ENCODE results near the gene RRAGB. TPM values are rescaled to one million over a fixed set of nuclear protein-coding genes. Genes with fewer than 3 reads are reported as not detected.

RRAGB gene
- total and polyA plus RNA-seq, 2 of the 4 experiments (the other 2 are of a cell fraction), result 9.1 to 15.1 TPM

- Histone ChIP-seq H3K79me1 (ENCODE audit: low read depth in 1 of 2, low read length in 2 of 2) (no peaks in the 10 kb centered on the region), H2AK5ac (ENCODE audit: low read depth, low read length) (no peak overlapping the region), H3K27me3 (ENCODE audit: control insufficient read depth, insufficient read depth, low read length) (no peaks in the 10 kb centered on the region), H2AFZ (replicated peaks; ENCODE audit: low read length, poor library complexity) (no peak overlapping the region), H3K4me2 (ENCODE audit: low read depth, low read length) (no peak overlapping the region), H3K9me1 (ENCODE audit: insufficient read depth, low read length) (no peaks in the 10 kb centered on the region), H2BK5ac (ENCODE audit: low read depth, low read length, poor library complexity, severe bottlenecking) (no peak overlapping the region), H3K27ac (ENCODE audit: insufficient read depth, low read length) (no peak overlapping the region), H3K18ac (ENCODE audit: low read depth, low read length) (no peak overlapping the region), H4K8ac (ENCODE audit: low read depth in 2 of 2, low read length in 2 of 2) (no peak overlapping the region), H4K20me1 (ENCODE audit: insufficient read depth, low read length) (no peaks in the 10 kb centered on the region), H3K36me3 (ENCODE audit: control insufficient read depth, insufficient read depth, low read length) (no peaks in the 10 kb centered on the region), H3K4me1 (ENCODE audit: control insufficient read depth, insufficient read depth, low read length) (no peaks in the 10 kb centered on the region), H3K9ac (ENCODE audit: low read depth, low read length) (no peak overlapping the region), H3K14ac (replicated peaks; ENCODE audit: low read depth, low read length) (no peak overlapping the region), H3K4ac (ENCODE audit: low read depth, low read length) (no peak overlapping the region), H4K91ac (ENCODE audit: insufficient read depth, low read depth, low read length) (no peak overlapping the region), H2BK15ac (ENCODE audit: low read depth, low read length) (no peak overlapping the region), H3K4me3 (ENCODE audit: insufficient read depth, low read depth, low read length) (no peak overlapping the region), H3K56ac (ENCODE audit: extremely low read depth, insufficient read depth, low read length) (no peak overlapping the region), H2AK9ac (replicated peaks; ENCODE audit: low read depth, low read length, poor library complexity) (no peak overlapping the region), H2BK20ac (ENCODE audit: low read depth, low read length) (no peak overlapping the region), H4K5ac (ENCODE audit: low read depth, low read length) (no peak overlapping the region), H2BK120ac (ENCODE audit: low read depth, low read length) (no peak overlapping the region), H3K23ac (ENCODE audit: low read depth, low read length) (no peak overlapping the region), H3K9me3 (ENCODE audit: control insufficient read depth, insufficient read depth, low read length) (no peaks in the 10 kb centered on the region)
- ATAC-seq (ENCODE audit: low read depth) (peak; percentile 59), DNase-seq (no peak)
- in situ Hi-C loops (cut with MboI; ENCODE audit: low sequenced_read_pairs) (no loop called here), intact Hi-C loops (cut with micrococcal nuclease) (no loop called here), dilution Hi-C loops (cut with HindIII; ENCODE audit: low sequenced_read_pairs, unreplicated experiment) (no loop called here)
- BruUV-seq (replicated peaks), result no TSS peak
- TF ChIP-seq RFX5 (IDR thresholded peaks at IDR 0.05; ENCODE audit: low read depth, low read length) (no peak), NFE2L2 (IDR thresholded peaks at IDR 0.05; ENCODE audit: low read depth, low read length) (no peak), BHLHE40 (IDR thresholded peaks at IDR 0.05; ENCODE audit: low read depth, low read length) (no peak), USF2 (IDR thresholded peaks at IDR 0.05; ENCODE audit: low read depth, low read length) (no peak), RCOR1 (IDR thresholded peaks at IDR 0.05; ENCODE audit: insufficient replicate concordance, low read length) (no peak), MAFK (IDR thresholded peaks at IDR 0.05; ENCODE audit: low read depth, low read length) (no peak), MXI1 (IDR thresholded peaks at IDR 0.05; ENCODE audit: borderline replicate concordance, low read depth, low read length) (no peak), CHD1 (IDR thresholded peaks at IDR 0.05; ENCODE audit: low read depth, low read length) (no peak)
- CTCF ChIA-PET, result no interaction called here
- no CpG with 5 or more reads among the region's 3 CpGs for whole genome bisulfite sequencing, 2 experiments (ENCODE audit: extremely low coverage in 2 of 2, insufficient read length in 1 of 2)
- POLR2A ChIA-PET (ENCODE audit: unreplicated experiment), result no interaction called here
Observed at GRCh38 chrX:55783723-55784122, 66.2 kb downstream of the RRAGB start.
